ENCODE results near the gene MRPL24.

Gene MRPL24

DNA sequence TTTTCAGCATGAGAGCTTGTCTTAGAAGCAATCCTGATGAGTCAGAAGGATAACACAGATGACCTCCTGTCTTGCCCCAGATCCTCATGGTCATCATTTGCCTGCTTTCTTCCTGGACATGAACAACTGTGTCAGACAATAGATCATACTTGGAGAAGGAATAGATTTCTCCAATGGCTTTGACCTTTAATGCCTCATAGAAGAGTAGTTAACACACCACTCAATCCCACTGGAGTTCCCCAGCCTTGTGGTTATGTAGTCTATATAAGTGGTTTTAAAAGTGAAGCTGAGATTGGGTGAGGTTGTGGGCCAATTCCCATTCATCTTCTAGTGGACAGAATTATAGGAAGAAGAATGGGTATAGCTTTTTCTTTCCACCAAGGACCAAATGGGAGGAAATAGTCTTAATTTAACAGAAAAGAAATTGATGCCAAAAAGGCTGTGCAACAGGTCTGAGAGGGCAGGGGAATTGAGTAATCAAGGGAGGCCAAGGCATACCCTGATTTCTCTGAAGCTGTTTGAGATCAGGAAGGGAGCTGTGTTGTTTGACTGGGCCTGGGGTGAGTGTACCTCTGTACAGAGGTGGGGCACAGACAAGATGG, 40.8 kb upstream of the MRPL24 start:
- H3K36me3 Mint-ChIP-seq (ENCODE audit: low read depth): peaks cover 43% of the 10 kb centered on the region
- TF ChIP-seq, protein P1, sequence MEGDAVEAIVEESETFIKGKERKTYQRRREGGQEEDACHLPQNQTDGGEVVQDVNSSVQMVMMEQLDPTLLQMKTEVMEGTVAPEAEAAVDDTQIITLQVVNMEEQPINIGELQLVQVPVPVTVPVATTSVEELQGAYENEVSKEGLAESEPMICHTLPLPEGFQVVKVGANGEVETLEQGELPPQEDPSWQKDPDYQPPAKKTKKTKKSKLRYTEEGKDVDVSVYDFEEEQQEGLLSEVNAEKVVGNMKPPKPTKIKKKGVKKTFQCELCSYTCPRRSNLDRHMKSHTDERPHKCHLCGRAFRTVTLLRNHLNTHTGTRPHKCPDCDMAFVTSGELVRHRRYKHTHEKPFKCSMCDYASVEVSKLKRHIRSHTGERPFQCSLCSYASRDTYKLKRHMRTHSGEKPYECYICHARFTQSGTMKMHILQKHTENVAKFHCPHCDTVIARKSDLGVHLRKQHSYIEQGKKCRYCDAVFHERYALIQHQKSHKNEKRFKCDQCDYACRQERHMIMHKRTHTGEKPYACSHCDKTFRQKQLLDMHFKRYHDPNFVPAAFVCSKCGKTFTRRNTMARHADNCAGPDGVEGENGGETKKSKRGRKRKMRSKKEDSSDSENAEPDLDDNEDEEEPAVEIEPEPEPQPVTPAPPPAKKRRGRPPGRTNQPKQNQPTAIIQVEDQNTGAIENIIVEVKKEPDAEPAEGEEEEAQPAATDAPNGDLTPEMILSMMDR (IDR thresholded peaks at IDR 0.05): no peak
- H3K27me3 Mint-ChIP-seq (ENCODE audit: low read depth, poor library complexity): no peaks in the 10 kb centered on the region
- peaks cover 7% of the 10 kb centered on the region for H3K4me1 Mint-ChIP-seq
- no peak overlapping the region for H3K27ac Mint-ChIP-seq
- no peak for DNase-seq
- H3K4me3 Mint-ChIP-seq: no peak overlapping the region
- H3K9me3 Mint-ChIP-seq: no peaks in the 10 kb centered on the region

GRCh38 chr1:156777573-156777972, 36.7 kb upstream of the MRPL24 start:
- no peak for DNase-seq
- no peak overlapping the region for H3K4me3 Mint-ChIP-seq
- H3K9me3 Mint-ChIP-seq: no peaks in the 10 kb centered on the region
- H3K36me3 Mint-ChIP-seq (ENCODE audit: low read depth): peaks cover 39% of the 10 kb centered on the region
- no peaks in the 10 kb centered on the region for H3K27me3 Mint-ChIP-seq (ENCODE audit: low read depth, poor library complexity)
- peak overlapping the region; percentile 13 for H3K27ac Mint-ChIP-seq
- TF ChIP-seq, protein P1 (IDR thresholded peaks at IDR 0.05): no peak
- peaks cover 30% of the 10 kb centered on the region for H3K4me1 Mint-ChIP-seq

GRCh38 chr1:156776942-156777341, 36.1 kb upstream of the MRPL24 start:
- Mint-ChIP-seq H3K27me3 (ENCODE audit: low read depth, poor library complexity) (no peaks in the 10 kb centered on the region), H3K9me3 (no peaks in the 10 kb centered on the region), H3K4me1 (peaks cover 36% of the 10 kb centered on the region), H3K36me3 (ENCODE audit: low read depth) (peaks cover 34% of the 10 kb centered on the region), H3K27ac (peak overlapping the region; percentile 13), H3K4me3 (no peak overlapping the region)
- DNase-seq: no peak
- TF ChIP-seq, protein P1 (IDR thresholded peaks at IDR 0.05): no peak

DNA sequence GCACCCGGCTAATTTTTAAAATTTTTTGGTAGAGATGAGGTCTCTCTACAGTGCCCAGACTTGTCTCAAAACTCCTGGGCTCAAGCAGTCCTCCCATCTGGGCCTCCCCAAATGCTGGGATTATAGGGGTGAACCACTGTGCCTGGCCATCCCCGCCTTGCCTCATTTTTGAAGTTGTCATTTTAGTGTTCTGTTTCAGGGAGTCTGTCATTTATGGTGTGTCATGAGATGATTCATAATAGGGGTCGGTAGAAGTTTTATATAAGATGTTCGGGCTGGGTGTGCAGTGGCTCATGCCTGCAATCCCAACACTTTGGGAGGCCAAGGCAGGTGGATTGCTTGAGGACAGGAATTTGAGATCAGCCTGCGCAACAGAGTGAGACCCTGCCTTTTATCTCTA, 34.9 kb upstream of the MRPL24 start:
- no peak for DNase-seq
- Mint-ChIP-seq H3K4me1 (peaks cover 40% of the 10 kb centered on the region), H3K36me3 (ENCODE audit: low read depth) (peaks cover 32% of the 10 kb centered on the region), H3K4me3 (no peak overlapping the region), H3K9me3 (no peaks in the 10 kb centered on the region), H3K27me3 (ENCODE audit: low read depth, poor library complexity) (no peaks in the 10 kb centered on the region), H3K27ac (peak overlapping the region; percentile 28)
- TF ChIP-seq, protein P1 (IDR thresholded peaks at IDR 0.05): no peak

DNA sequence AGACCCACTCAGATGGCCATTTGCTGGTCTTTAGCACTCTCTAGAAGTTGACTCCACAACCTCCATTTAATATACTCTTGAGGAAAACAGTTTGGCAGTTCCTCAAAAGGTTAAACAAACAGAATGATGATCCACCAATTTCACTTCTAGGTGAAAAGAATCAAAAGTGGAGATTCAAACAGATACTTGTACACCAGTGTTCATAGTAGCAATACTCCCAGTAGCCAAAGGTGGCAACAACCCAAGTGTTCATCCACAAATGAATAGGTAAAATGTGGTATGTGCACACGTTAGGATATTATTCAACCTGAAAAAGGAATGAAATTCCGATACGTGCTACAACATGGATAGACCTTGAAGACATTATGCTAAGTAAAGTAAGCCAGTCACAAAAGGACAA, 32.7 kb upstream of the MRPL24 start:
- no peaks in the 10 kb centered on the region for H3K27me3 Mint-ChIP-seq (ENCODE audit: low read depth, poor library complexity)
- H3K27ac Mint-ChIP-seq: no peak overlapping the region

More for the DNA sequence above, 32.7 kb upstream of the MRPL24 start:
- Mint-ChIP-seq H3K4me3 (no peak overlapping the region), H3K36me3 (ENCODE audit: low read depth) (peaks cover 43% of the 10 kb centered on the region), H3K9me3 (no peaks in the 10 kb centered on the region), H3K4me1 (peaks cover 61% of the 10 kb centered on the region)
- DNase-seq: no peak
- TF ChIP-seq, protein P1 (IDR thresholded peaks at IDR 0.05): no peak

Data from nephron progenitor cell (in vitro differentiated cells).